Ishikawa (cell line): ENCODE measurements around the gene RAI14.

Experiments
- CEBPB ChIP-seq: IDR thresholded peaks from 2 replicates; pipeline ENCODE4 v1.6.1; 2012
- CREB1 ChIP-seq: IDR thresholded peaks from 2 replicates; pipeline ENCODE4 v1.6.1; 2012; ENCODE audit warnings: low read depth
- EGR1 ChIP-seq: IDR thresholded peaks from 2 replicates; pipeline ENCODE4 v1.6.1; 2012
- EP300 ChIP-seq: IDR thresholded peaks from 2 replicates; pipeline ENCODE4 v1.6.1; 2012; ENCODE audit warnings: borderline replicate concordance
- FOXM1 ChIP-seq: IDR thresholded peaks from 2 replicates; pipeline ENCODE4 v1.6.1; 2012; ENCODE audit warnings: low read depth, borderline replicate concordance
- NFIC ChIP-seq: IDR thresholded peaks from 2 replicates; pipeline ENCODE4 v1.6.1; 2012
- RAD21 ChIP-seq: IDR thresholded peaks from 2 replicates; pipeline ENCODE4 v1.6.1; 2012; ENCODE audit warnings: low read depth
- TAF1 ChIP-seq: IDR thresholded peaks from 2 replicates; pipeline ENCODE4 v1.6.1; 2012; ENCODE audit warnings: low read depth, mild to moderate bottlenecking
- TCF12 ChIP-seq: IDR thresholded peaks from 2 replicates; pipeline ENCODE4 v1.6.1; 2012; ENCODE audit warnings: low read depth
- TEAD4 ChIP-seq: IDR thresholded peaks from 2 replicates; pipeline ENCODE4 v1.6.1; 2012
- YY1 ChIP-seq: IDR thresholded peaks from 2 replicates; pipeline ENCODE4 v1.6.1; 2012; ENCODE audit warnings: low read depth
- ZBTB7A ChIP-seq: IDR thresholded peaks from 2 replicates; pipeline ENCODE4 v1.6.1; 2012; ENCODE audit warnings: low read depth
- TF ChIP-seq, protein P1 (sequence below): IDR thresholded peaks from 2 replicates; pipeline ENCODE4 v1.6.1; 2012; ENCODE audit warnings: low read depth, mild to moderate bottlenecking
- TF ChIP-seq, protein P2 (sequence below): IDR thresholded peaks from 2 replicates; pipeline ENCODE4 v1.6.1; 2012
- TF ChIP-seq, protein P3 (sequence below): IDR thresholded peaks from 2 replicates; pipeline ENCODE4 v1.6.1; 2012

RAI14 gene

DNA sequence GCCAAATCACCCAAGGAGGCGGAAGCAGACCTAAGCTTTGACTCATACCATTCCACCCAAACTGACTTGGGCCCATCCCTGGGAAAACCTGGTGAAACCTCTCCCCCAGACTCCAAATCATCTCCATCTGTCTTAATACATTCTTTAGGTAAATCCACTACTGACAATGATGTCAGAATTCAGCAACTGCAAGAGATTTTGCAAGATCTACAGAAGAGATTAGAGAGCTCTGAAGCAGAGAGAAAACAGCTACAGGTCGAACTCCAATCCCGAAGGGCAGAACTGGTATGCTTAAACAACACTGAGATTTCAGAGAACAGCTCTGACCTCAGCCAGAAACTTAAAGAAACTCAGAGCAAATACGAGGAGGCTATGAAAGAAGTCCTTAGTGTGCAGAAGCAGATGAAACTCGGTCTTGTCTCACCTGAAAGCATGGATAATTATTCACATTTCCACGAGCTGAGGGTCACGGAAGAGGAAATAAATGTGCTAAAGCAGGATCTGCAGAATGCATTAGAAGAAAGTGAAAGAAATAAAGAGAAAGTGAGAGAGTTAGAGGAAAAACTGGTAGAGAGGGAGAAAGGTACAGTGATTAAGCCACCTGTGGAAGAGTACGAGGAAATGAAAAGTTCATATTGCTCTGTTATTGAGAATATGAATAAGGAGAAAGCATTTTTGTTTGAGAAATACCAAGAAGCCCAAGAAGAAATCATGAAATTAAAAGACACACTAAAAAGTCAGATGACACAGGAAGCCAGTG lies 167.0 kb downstream of the RAI14 start:
- TF ChIP-seq TAF1 (no peak), TCF12 (no peak), EP300 (no peak), ZBTB7A (no peak), TEAD4 (no peak), EGR1 (no peak), CREB1 (no peak), FOXM1 (no peak), RAD21 (no peak)
- TF ChIP-seq, protein P1, sequence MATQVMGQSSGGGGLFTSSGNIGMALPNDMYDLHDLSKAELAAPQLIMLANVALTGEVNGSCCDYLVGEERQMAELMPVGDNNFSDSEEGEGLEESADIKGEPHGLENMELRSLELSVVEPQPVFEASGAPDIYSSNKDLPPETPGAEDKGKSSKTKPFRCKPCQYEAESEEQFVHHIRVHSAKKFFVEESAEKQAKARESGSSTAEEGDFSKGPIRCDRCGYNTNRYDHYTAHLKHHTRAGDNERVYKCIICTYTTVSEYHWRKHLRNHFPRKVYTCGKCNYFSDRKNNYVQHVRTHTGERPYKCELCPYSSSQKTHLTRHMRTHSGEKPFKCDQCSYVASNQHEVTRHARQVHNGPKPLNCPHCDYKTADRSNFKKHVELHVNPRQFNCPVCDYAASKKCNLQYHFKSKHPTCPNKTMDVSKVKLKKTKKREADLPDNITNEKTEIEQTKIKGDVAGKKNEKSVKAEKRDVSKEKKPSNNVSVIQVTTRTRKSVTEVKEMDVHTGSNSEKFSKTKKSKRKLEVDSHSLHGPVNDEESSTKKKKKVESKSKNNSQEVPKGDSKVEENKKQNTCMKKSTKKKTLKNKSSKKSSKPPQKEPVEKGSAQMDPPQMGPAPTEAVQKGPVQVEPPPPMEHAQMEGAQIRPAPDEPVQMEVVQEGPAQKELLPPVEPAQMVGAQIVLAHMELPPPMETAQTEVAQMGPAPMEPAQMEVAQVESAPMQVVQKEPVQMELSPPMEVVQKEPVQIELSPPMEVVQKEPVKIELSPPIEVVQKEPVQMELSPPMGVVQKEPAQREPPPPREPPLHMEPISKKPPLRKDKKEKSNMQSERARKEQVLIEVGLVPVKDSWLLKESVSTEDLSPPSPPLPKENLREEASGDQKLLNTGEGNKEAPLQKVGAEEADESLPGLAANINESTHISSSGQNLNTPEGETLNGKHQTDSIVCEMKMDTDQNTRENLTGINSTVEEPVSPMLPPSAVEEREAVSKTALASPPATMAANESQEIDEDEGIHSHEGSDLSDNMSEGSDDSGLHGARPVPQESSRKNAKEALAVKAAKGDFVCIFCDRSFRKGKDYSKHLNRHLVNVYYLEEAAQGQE: no peak
- TF ChIP-seq, protein P2, sequence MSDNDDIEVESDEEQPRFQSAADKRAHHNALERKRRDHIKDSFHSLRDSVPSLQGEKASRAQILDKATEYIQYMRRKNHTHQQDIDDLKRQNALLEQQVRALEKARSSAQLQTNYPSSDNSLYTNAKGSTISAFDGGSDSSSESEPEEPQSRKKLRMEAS: no peak
- TF ChIP-seq, protein P3, sequence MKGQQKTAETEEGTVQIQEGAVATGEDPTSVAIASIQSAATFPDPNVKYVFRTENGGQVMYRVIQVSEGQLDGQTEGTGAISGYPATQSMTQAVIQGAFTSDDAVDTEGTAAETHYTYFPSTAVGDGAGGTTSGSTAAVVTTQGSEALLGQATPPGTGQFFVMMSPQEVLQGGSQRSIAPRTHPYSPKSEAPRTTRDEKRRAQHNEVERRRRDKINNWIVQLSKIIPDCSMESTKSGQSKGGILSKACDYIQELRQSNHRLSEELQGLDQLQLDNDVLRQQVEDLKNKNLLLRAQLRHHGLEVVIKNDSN: no peak

DNA sequence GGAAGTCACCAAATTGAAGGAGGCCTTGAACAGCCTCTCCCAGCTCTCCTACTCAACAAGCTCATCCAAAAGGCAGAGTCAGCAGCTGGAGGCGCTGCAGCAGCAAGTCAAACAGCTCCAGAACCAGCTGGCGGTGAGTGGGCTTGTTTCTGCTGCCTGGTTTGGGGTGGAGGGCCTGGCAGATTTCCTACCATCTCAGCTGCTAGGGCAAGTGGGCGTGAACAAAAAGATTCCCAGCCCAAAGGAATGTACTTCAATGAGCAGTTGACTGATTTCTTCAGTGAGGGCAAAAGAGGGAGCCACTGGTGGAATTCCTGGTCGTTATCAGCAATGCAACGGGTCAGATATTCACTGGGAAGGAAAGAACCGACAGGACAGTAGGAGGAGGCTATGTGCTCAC lies 170.2 kb downstream of the RAI14 start:
- TF ChIP-seq RAD21: no peak
- no peak for TF ChIP-seq EGR1
- TF ChIP-seq TEAD4: no peak
- TF ChIP-seq ZBTB7A: no peak
- TF ChIP-seq, protein P1: no peak
- TF ChIP-seq CREB1: no peak
- no peak for TF ChIP-seq TAF1
- TF ChIP-seq, protein P2: no peak
- TF ChIP-seq TCF12: no peak
- TF ChIP-seq YY1: no peak
- no peak for TF ChIP-seq CEBPB

DNA sequence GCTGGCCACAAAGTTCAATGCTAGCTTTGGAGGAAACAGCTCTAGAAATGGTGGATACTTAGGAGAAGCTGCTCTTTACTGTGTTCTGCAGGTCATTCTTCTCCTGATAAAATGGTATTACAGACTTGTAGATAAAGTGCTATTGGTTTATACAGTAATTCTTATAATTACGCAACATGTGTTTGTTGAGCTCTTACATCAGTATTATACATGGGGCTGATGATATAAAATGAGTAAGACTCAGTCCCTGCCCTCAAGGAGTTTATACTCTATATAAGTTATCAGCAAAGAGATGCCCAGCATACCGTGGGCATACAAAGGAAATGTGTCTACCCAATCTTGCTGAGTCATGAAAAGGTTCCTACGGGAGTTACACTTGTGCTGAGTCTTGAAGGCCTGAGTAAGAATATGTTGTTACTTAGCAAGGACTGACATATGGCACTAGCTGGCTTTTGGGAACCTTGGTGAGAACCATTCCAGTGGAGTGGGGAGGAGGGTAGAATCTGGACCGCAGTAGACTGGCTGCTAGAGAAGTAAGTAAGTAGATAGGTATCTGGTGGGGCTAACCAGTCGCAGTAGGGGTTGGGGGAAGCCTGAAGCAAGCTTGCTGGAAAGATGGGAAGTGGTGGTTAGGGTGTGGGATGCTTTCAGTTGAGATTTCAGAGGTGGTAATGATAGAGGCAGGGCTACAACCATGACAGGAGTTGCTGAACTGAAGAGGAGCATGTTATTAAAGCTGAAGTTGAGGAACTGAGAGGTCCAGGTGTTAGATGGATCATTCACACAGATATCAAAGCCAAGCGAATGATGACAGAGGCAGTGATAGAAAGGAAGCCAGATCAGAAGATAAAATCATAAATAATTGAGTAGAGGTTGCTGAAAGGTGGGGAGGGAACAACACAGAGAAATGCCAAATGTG lies 171.7 kb downstream of the RAI14 start:
- TF ChIP-seq EGR1 (no peak), TEAD4 (no peak), RAD21 (no peak), TAF1 (no peak), TCF12 (no peak), EP300 (no peak), CEBPB (no peak)

DNA sequence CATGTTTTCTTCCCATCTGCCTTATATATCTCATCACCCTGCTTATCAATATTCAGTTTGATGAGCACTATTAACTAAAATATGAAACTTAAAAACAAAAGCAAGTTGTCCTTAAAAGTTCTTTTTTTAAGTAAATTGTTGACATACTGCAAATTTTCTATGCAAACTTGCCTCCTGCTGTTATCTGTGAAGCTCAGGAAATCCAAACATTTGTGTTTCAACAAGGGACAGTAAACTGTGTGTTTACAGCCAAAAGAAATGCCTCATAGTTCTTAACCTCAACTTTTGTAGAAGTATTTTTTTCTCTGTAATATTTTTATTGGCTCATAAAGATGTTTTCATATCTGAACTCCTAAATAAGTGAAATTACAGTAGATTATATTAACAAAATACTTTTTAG lies 175.2 kb downstream of the RAI14 start:
- TF ChIP-seq YY1: no peak
- no peak for TF ChIP-seq CEBPB
- TF ChIP-seq ZBTB7A: no peak
- TF ChIP-seq NFIC: no peak
- TF ChIP-seq TAF1: no peak
- no peak for TF ChIP-seq FOXM1
- TF ChIP-seq, protein P1: no peak
- TF ChIP-seq, protein P3: no peak
- TF ChIP-seq TCF12: no peak
- TF ChIP-seq, protein P2: no peak
